SK-N-SH (cell line): Measurements from ENCODE around the gene EML3.
"Not testable (repeated sequence)": the region's sequence is repeated elsewhere in the genome, so short reads cannot be mapped to it uniquely, and the experiment has no call there.

Source experiments
- CHD2 ChIP-seq: fragments of 150-350 bp; IDR thresholded peaks from 2 replicates; pipeline ENCODE4 v1.6.1; 2018; ENCODE audit warnings: low read length; ENCODE audit not compliant: partially characterized antibody
- FOXJ3 ChIP-seq: sonication (generic); formaldehyde crosslinking; IDR thresholded peaks from 2 replicates; pipeline ENCODE4 v1.5.1; 2020; ENCODE audit warnings: mild to moderate bottlenecking, missing genetic modification reagents
- RAD21 ChIP-seq: IDR thresholded peaks from 2 replicates; pipeline ENCODE4 v1.6.1; 2012; ENCODE audit warnings: mild to moderate bottlenecking, low read length
- RXRA ChIP-seq: IDR thresholded peaks from 2 replicates; pipeline ENCODE4 v1.4.0; 2012; ENCODE audit warnings: low read depth, mild to moderate bottlenecking, borderline replicate concordance
- TAF1 ChIP-seq: IDR thresholded peaks from 2 replicates; pipeline ENCODE4 v1.6.1; 2012; ENCODE audit warnings: low read depth, mild to moderate bottlenecking, low read length, moderate library complexity, borderline replicate concordance
- YY1 ChIP-seq: IDR thresholded peaks from 2 replicates; pipeline ENCODE4 v1.4.0; 2012; ENCODE audit warnings: low read depth, mild to moderate bottlenecking
- TF ChIP-seq, protein P1 (sequence below): IDR thresholded peaks from 2 replicates; pipeline ENCODE4 v1.4.0; 2012; ENCODE audit warnings: low read depth, borderline replicate concordance
- TF ChIP-seq, protein P2 (sequence below): IDR thresholded peaks from 2 replicates; pipeline ENCODE4 v1.4.0; 2012; ENCODE audit warnings: low read depth

DNA sequence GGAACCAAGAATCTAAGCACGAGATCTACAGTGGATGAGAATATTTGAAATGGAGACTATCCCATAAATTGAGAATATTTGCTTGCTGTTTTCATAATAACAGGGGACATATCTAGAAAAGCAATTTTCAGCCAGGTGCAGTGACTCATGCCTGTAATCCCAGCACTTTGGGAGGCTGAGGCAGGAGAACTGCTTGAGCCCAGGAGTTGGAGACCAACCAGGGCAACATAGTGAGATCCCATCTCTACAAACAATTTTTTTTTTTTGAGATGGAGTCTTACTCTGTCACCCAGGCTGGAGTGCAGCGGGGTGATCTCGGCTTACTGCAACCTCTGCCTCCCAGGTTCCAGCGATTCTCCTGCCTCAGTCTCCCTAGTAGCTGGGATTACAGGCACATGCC lies 30.8 kb downstream of the EML3 start:
- not testable (repeated sequence) for TF ChIP-seq YY1; RAD21; FOXJ3 (CRISPR knock-in tag); CHD2; RXRA; TAF1
- TF ChIP-seq, protein P1, sequence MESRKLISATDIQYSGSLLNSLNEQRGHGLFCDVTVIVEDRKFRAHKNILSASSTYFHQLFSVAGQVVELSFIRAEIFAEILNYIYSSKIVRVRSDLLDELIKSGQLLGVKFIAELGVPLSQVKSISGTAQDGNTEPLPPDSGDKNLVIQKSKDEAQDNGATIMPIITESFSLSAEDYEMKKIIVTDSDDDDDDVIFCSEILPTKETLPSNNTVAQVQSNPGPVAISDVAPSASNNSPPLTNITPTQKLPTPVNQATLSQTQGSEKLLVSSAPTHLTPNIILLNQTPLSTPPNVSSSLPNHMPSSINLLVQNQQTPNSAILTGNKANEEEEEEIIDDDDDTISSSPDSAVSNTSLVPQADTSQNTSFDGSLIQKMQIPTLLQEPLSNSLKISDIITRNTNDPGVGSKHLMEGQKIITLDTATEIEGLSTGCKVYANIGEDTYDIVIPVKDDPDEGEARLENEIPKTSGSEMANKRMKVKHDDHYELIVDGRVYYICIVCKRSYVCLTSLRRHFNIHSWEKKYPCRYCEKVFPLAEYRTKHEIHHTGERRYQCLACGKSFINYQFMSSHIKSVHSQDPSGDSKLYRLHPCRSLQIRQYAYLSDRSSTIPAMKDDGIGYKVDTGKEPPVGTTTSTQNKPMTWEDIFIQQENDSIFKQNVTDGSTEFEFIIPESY, result not testable (repeated sequence)
- TF ChIP-seq, protein P2, sequence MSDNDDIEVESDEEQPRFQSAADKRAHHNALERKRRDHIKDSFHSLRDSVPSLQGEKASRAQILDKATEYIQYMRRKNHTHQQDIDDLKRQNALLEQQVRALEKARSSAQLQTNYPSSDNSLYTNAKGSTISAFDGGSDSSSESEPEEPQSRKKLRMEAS, result not testable (repeated sequence)
